DND-41 (cell line): ENCODE data around the gene BMPR1A.

Experiments used
- ATAC-seq: fragments of 200-7000 bp; cut with Tn5 transposase; 3 replicates; pipeline ENCODE4 v1.9.1; 2021; ENCODE audit warnings: low read depth; ENCODE audit not compliant: insufficient read depth
- DNase-seq: peaks from one replicate; pipeline ENCODE4 v3.0.0-alpha.2; 2020
- H2AFZ ChIP-seq: 2 replicates; pipeline ENCODE4 v1.6.0; 2012; ENCODE audit warnings: low read depth, low read length
- H3K27ac ChIP-seq: 2 replicates; pipeline ENCODE4 v1.5.1; 2012; ENCODE audit warnings: low read length, inconsistent platforms
- H3K27me3 ChIP-seq: fragments of 200-600 bp; sonication (generic); 2 replicates; pipeline ENCODE4 v1.6.0; 2012; ENCODE audit warnings: low read length, mild to moderate bottlenecking, inconsistent platforms; ENCODE audit not compliant: insufficient read depth, poor library complexity
- H3K36me3 ChIP-seq: 2 replicates; pipeline ENCODE4 v1.5.1; 2012; ENCODE audit warnings: low read length, inconsistent platforms; ENCODE audit not compliant: insufficient read depth
- H3K4me1 ChIP-seq: 2 replicates; pipeline ENCODE4 v1.5.1; 2012; ENCODE audit warnings: mild to moderate bottlenecking, low read length; ENCODE audit not compliant: insufficient read depth
- H3K4me2 ChIP-seq: 2 replicates; pipeline ENCODE4 v1.6.0; 2012; ENCODE audit warnings: mild to moderate bottlenecking, moderate library complexity, low read length, inconsistent platforms; ENCODE audit not compliant: insufficient read depth
- H3K4me3 ChIP-seq, 2 experiments: fragments of 200-600 bp in 1 of 2; shearing (Covaris generic) in 1 of 2; 2 replicates each; pipeline ENCODE4 v1.5.1; 2012 to 2016; ENCODE audit warnings: inconsistent platforms in 2 of 2, low read length in 2 of 2, mild to moderate bottlenecking in 2 of 2, low read depth in 1 of 2, moderate library complexity in 1 of 2
- H3K79me2 ChIP-seq: 2 replicates; pipeline ENCODE4 v1.6.0; 2012; ENCODE audit warnings: low read length, inconsistent platforms; ENCODE audit not compliant: insufficient read depth
- H3K9ac ChIP-seq: 2 replicates; pipeline ENCODE4 v1.6.0; 2012; ENCODE audit warnings: low read depth, mild to moderate bottlenecking, inconsistent platforms, low read length, moderate library complexity
- H3K9me3 ChIP-seq: 2 replicates; pipeline ENCODE4 v1.5.1; 2012; ENCODE audit warnings: low read length, moderate library complexity, mild to moderate bottlenecking, inconsistent platforms; ENCODE audit not compliant: insufficient read depth, severe bottlenecking
- H4K20me1 ChIP-seq: 2 replicates; pipeline ENCODE4 v1.6.0; 2012; ENCODE audit warnings: low read length; ENCODE audit not compliant: insufficient read depth
- CTCF ChIP-seq: IDR thresholded peaks from 2 replicates; pipeline ENCODE4 v1.5.1; 2012; ENCODE audit warnings: borderline replicate concordance, low read length, moderate library complexity, mild to moderate bottlenecking; ENCODE audit not compliant: poor library complexity, severe bottlenecking; ENCODE audit errors: extremely low read depth
- EZH2 ChIP-seq: IDR thresholded peaks from 3 replicates; pipeline ENCODE4 v1.6.1; 2012; ENCODE audit warnings: borderline replicate concordance, low read depth, mild to moderate bottlenecking, moderate library complexity, low read length, inconsistent platforms; ENCODE audit not compliant: severe bottlenecking

BMPR1A gene

DNA sequence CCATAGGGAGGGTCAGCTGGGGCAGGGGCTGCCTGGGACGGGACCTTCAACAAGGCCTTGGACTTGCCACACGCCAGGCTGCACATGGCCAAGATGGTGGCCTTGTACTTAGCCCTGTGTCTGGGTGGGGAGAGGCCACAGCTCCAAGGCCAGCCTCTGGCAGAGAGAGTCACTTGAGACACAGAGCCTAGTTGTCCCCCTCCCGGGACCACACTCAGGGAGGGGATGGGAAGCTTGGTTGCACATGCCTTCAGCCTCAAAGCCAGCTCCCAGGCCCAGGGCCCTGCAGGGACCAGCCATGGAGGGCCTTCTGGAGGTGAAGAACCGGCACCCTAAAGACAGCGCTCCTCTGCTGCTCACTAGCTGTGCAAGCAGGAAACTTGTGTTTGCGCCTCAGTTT, 184.3 kb downstream of the BMPR1A start:
- Histone ChIP-seq H3K4me2 (no peak overlapping the region), H3K4me3 (no peak overlapping the region), H3K36me3 (no peaks in the 10 kb centered on the region), H3K9me3 (no peaks in the 10 kb centered on the region), H3K9ac (no peak overlapping the region), H2AFZ (no peak overlapping the region), H3K79me2 (no peaks in the 10 kb centered on the region), H3K4me1 (peaks cover 4% of the 10 kb centered on the region), H4K20me1 (no peaks in the 10 kb centered on the region), H3K27ac (no peak overlapping the region), H3K27me3 (no peaks in the 10 kb centered on the region)
- ATAC-seq = no peak
- no peak for TF ChIP-seq CTCF
- no peak for TF ChIP-seq EZH2
- DNase-seq = no peak

DNA sequence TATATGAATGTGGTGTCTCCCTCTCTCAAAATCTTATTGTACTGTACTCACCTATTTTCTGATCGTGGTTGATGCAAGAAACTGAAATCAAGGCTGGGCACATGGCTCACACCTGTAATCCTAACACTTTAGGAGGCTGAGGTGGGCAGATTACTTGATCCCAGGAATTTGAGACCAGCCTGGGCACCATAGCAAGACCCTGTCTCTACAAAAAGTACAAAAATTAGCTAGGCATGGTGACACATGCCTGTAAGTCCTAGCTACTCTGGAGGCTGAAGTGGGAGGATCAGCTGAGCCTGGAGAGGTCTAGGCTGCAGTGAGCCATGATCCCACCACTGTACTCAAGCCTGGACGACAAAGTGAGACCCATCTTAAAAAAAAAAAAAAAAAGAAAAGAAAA, 185.0 kb downstream of the BMPR1A start:
- ATAC-seq (no peak), DNase-seq (no peak)
- no peak overlapping the region for H3K9ac ChIP-seq
- H3K4me2 ChIP-seq = no peak overlapping the region
- no peaks in the 10 kb centered on the region for H3K36me3 ChIP-seq
- no peaks in the 10 kb centered on the region for H3K79me2 ChIP-seq
- no peak overlapping the region for H3K27ac ChIP-seq
- no peak overlapping the region for H3K4me3 ChIP-seq
- H3K27me3 ChIP-seq = no peaks in the 10 kb centered on the region
- TF ChIP-seq CTCF = no peak
- TF ChIP-seq EZH2 = no peak
- H2AFZ ChIP-seq = no peak overlapping the region
- no peaks in the 10 kb centered on the region for H3K9me3 ChIP-seq
- peaks cover 5% of the 10 kb centered on the region; the same call in 1 of the 2 replicates for H4K20me1 ChIP-seq
- peaks cover 4% of the 10 kb centered on the region for H3K4me1 ChIP-seq

GRCh38 chr10:86941991-86942421, 185.6 kb downstream of the BMPR1A start:
- ATAC-seq = no peak

More at GRCh38 chr10:86941991-86942421, 185.6 kb downstream of the BMPR1A start:
- Histone ChIP-seq H3K27ac (no peak overlapping the region), H4K20me1 (peaks cover 6% of the 10 kb centered on the region; the same call in 1 of the 2 replicates), H3K36me3 (no peaks in the 10 kb centered on the region), H3K4me1 (peaks cover 4% of the 10 kb centered on the region), H3K79me2 (no peaks in the 10 kb centered on the region), H3K4me2 (no peak overlapping the region), H3K9me3 (no peaks in the 10 kb centered on the region), H3K9ac (no peak overlapping the region), H3K27me3 (no peaks in the 10 kb centered on the region), H2AFZ (no peak overlapping the region), H3K4me3 (no peak overlapping the region)
- DNase-seq = no peak
- no peak for TF ChIP-seq CTCF
- TF ChIP-seq EZH2 = no peak
